HepG2 (cell line): ENCODE data around the gene FOXA3. TPM values are rescaled to one million over a fixed set of nuclear protein-coding genes. Genes with fewer than 3 reads are reported as not detected.

Experiments used
- ATAC-seq: fragments of 200-7000 bp; cut with Tn5 transposase; 3 replicates; pipeline ENCODE4 v1.9.1; 2020; ENCODE audit warnings: mild to moderate bottlenecking, moderate library complexity
- BruUV-seq: library from RNA; stranded (reverse); fragments of 400-500 nt; replicated peaks from 2 replicates; lab custom pipeline; 2021; lab: Mats Ljungman, UMichigan
- CTCF ChIA-PET: fragments of 300-600 bp; formaldehyde crosslinking; extraction: SDS; loops from one replicate; lab custom pipeline; 2021; ENCODE audit warnings: low total read pairs, inconsistent platforms, low intra/inter-chr PET ratio; lab: Yijun Ruan, JAX
- POLR2A ChIA-PET: fragments of 350-600 bp; sonication (Branson Sonifier 250); formaldehyde crosslinking; loops from one replicate; lab custom pipeline; 2020; ENCODE audit warnings: antibody characterized with exemption, inconsistent platforms; lab: Yijun Ruan, JAX
- DNase-seq: peaks from one replicate; pipeline ENCODE4 v3.0.0-alpha.2; 2015; ENCODE audit warnings: low spot score
- FAIRE-seq: peaks from 3 replicates; lab custom pipeline; 2011; peaks lifted over from hg19 to GRCh38; lab: Jason Lieb, UNC
- H2AFZ ChIP-seq: one replicate; pipeline ENCODE4 v1.6.1; 2011; ENCODE audit warnings: low read length, inconsistent platforms
- H3K27ac ChIP-seq: fragments of 300-600 bp; 3 replicates; pipeline ENCODE4 v1.8.0; 2011; ENCODE audit warnings: mixed run types, mild to moderate bottlenecking, mixed read lengths, low read length, inconsistent platforms; ENCODE audit not compliant: insufficient read depth; ENCODE audit errors: extremely low read length
- H3K27me3 ChIP-seq, 2 experiments: fragments of 200-600 bp in 1 of 2; 2 replicates in 1 of 2; 3 replicates in 1 of 2; pipeline versions ENCODE4 v1.6.0 to v1.8.0; 2011; ENCODE audit warnings: low read length in 2 of 2, mild to moderate bottlenecking in 2 of 2, moderate library complexity in 2 of 2, inconsistent platforms in 1 of 2; ENCODE audit not compliant: insufficient read depth in 2 of 2, control insufficient read depth in 1 of 2
- H3K36me3 ChIP-seq, 2 experiments: fragments of 200-600 bp in 1 of 2; replicated peaks in 1 of 2; 2 replicates in 1 of 2; 3 replicates in 1 of 2; pipeline versions ENCODE4 v1.5.1 to v1.8.0; 2011; ENCODE audit warnings: low read length in 2 of 2, inconsistent platforms in 1 of 2; ENCODE audit not compliant: insufficient read depth in 2 of 2, control insufficient read depth in 1 of 2
- H3K4me1 ChIP-seq: 2 replicates; pipeline ENCODE4 v1.5.1; 2012; ENCODE audit warnings: low read length, inconsistent platforms; ENCODE audit not compliant: insufficient read depth
- H3K4me2 ChIP-seq: 2 replicates; pipeline ENCODE4 v1.6.0; 2011; ENCODE audit warnings: low read depth, low read length, inconsistent platforms
- H3K4me3 ChIP-seq, 3 experiments: fragments of 200-600 bp in 1 of 3; sonication (generic), shearing (Covaris generic) in 1 of 3; replicated peaks in 1 of 3; 2 replicates each; pipeline ENCODE4 v1.5.1; 2011 to 2016; ENCODE audit warnings: low read length in 3 of 3, inconsistent platforms in 2 of 3, low read depth in 2 of 3, mild to moderate bottlenecking in 2 of 3, control low read depth in 1 of 3, mixed read lengths in 1 of 3; ENCODE audit not compliant: insufficient read depth in 1 of 3
- H3K79me2 ChIP-seq: one replicate; pipeline ENCODE4 v1.6.1; 2011; ENCODE audit warnings: low read length, inconsistent platforms; ENCODE audit not compliant: insufficient read depth
- H3K9ac ChIP-seq: 2 replicates; pipeline ENCODE4 v1.6.0; 2011; ENCODE audit warnings: mild to moderate bottlenecking, low read depth, low read length, inconsistent platforms; ENCODE audit not compliant: insufficient read depth
- H3K9me3 ChIP-seq: 2 replicates; pipeline ENCODE4 v1.5.1; 2012; ENCODE audit warnings: mild to moderate bottlenecking, low read length
- H4K20me1 ChIP-seq: 2 replicates; pipeline ENCODE4 v1.6.0; 2011; ENCODE audit warnings: inconsistent platforms, mild to moderate bottlenecking, low read length, moderate library complexity; ENCODE audit not compliant: insufficient read depth
- HES4 ChIP-seq: sonication (generic); formaldehyde crosslinking; IDR thresholded peaks from 2 replicates; pipeline ENCODE4 v1.9.0; 2021; ENCODE audit warnings: mild to moderate bottlenecking, missing genetic modification reagents, borderline replicate concordance
- HNRNPL ChIP-seq: fragments of 200-400 bp; formaldehyde crosslinking; IDR thresholded peaks from 2 replicates; pipeline ENCODE4 v1.6.1; 2017; ENCODE audit warnings: mild to moderate bottlenecking, low read depth, low read length
- KDM3A ChIP-seq: IDR thresholded peaks from 2 replicates; pipeline ENCODE4 v1.6.1; 2018; ENCODE audit warnings: low read depth, missing compliant biosample characterization
- NFE2 ChIP-seq: sonication (generic); formaldehyde crosslinking; IDR thresholded peaks from 2 replicates; pipeline ENCODE4 v1.4.0; 2020; ENCODE audit warnings: missing genetic modification reagents
- ZFP37 ChIP-seq: sonication (generic); formaldehyde crosslinking; IDR thresholded peaks from 2 replicates; pipeline ENCODE4 v1.4.0; 2020; ENCODE audit warnings: missing genetic modification reagents, borderline replicate concordance
- ZNF709 ChIP-seq: sonication (generic); formaldehyde crosslinking; IDR thresholded peaks from 2 replicates; pipeline ENCODE4 v1.5.0; 2020; ENCODE audit warnings: mild to moderate bottlenecking, missing genetic modification reagents
- WGBS: methylation state at CpG from one replicate; pipeline ENCODE4 v1.1.6; 2017; ENCODE audit warnings: low lambda C conversion rate; 5-methylcytosine and 5-hydroxymethylcytosine counted together
- in situ Hi-C: cut with HindIII; loops from 2 replicates; pipeline ENCODE4 v1.10.0; 2017; ENCODE audit warnings: low pct_unique_long_range_greater_than_20kb; ENCODE audit not compliant: extremely low pct_ligation_motif_present
- intact Hi-C: fragments of 100-400 bp; cut with micrococcal nuclease; formaldehyde crosslinking; loops from one replicate; pipeline ENCODE4 v1.10.0; 2022; ENCODE audit not compliant: unreplicated experiment
- polyA plus RNA-seq, 8 experiments: library from polyadenylated mRNA; depleted of rRNA in 3 of 8; stranded (reverse) in 7 of 8; unstranded in 1 of 8; fragments of >200 nt; fragmentation: Illumina TruSeq in 4 of 8; extraction: Trizol in 4 of 8; gene quantifications; 2 replicates each; pipeline versions ENCODE4 v1.2.1 to v1.2.3, GENCODE V29; 2011 to 2016; ENCODE audit warnings: low read depth in 4 of 8, missing spikeins in 1 of 8, mixed read lengths in 1 of 8; ENCODE audit not compliant: insufficient read depth in 1 of 8
- total RNA-seq, 5 experiments: library from RNA; depleted of rRNA; stranded (reverse); fragments of >200 nt; fragmentation: Illumina TruSeq; extraction: Trizol; gene quantifications; 2 replicates each; pipeline ENCODE4 v1.2.3, GENCODE V29; 2016; ENCODE audit warnings: low read depth in 1 of 5
- TF ChIP-seq, protein P1 (sequence below): sonication (generic); formaldehyde crosslinking; IDR thresholded peaks from 2 replicates; pipeline ENCODE4 v1.4.0; 2020; ENCODE audit warnings: missing genetic modification reagents, mild to moderate bottlenecking, borderline replicate concordance
- TF ChIP-seq, protein P2 (sequence below): sonication (generic); formaldehyde crosslinking; IDR thresholded peaks from 2 replicates; pipeline ENCODE4 v1.4.0; 2020; ENCODE audit warnings: missing genetic modification reagents; ENCODE audit errors: not compliant biosample characterization
- TF ChIP-seq, protein P3 (sequence below): sonication (generic); formaldehyde crosslinking; conservative IDR thresholded peaks from 2 replicates; pipeline ENCODE4 v1.4.0; 2020; ENCODE audit warnings: missing genetic modification reagents
- TF ChIP-seq, protein P4 (sequence below): sonication (generic); formaldehyde crosslinking; IDR thresholded peaks from 2 replicates; pipeline ENCODE4 v1.8.1; 2023; ENCODE audit warnings: missing genetic modification reagents, inconsistent platforms, borderline replicate concordance
- TF ChIP-seq, protein P5 (sequence below): sonication (generic); formaldehyde crosslinking; IDR thresholded peaks from 2 replicates; pipeline ENCODE4 v1.9.0; 2021; ENCODE audit warnings: mild to moderate bottlenecking, missing genetic modification reagents

FOXA3 gene
- total and polyA plus RNA-seq, 2 of the 13 experiments (the other 11 are each of a cell fraction or from before 2014, with no cell fraction given) = 29.8 to 47.6 TPM

DNA sequence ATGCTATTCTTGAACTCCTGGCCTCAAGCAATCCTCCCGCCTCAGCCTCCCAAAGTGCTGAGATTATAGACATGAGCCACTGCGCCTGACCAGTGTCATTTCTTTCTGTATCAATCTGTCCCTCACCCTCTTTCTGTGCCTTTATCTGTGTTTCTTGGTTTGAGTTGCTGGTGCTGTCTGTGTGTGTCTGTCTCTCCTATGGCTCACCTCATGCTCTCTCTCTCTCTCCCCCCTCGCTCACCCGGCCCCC, 12.0 kb downstream of the FOXA3 start:
- Histone ChIP-seq H3K79me2 (peaks cover 7% of the 10 kb centered on the region), H3K9ac (peak overlapping the region; percentile 78), H2AFZ (no peak overlapping the region), H3K27me3 (no peaks in the 10 kb centered on the region), H3K9me3 (no peaks in the 10 kb centered on the region), H3K4me3 (peak overlapping the region; percentile 43 to 69 (median 51)), H3K4me2 (peak overlapping the region; percentile 90), H3K27ac (peak overlapping the region; percentile 94), H3K36me3 (peaks cover 0 to 5% of the 10 kb centered on the region in 2 experiments; a peak in 2 of 5 replicates), H3K4me1 (peaks cover 94% of the 10 kb centered on the region), H4K20me1 (no peaks in the 10 kb centered on the region)
- ATAC-seq (peak; percentile 5), FAIRE-seq (no peak), DNase-seq (no peak)
- in situ Hi-C loops (no loop called here), intact Hi-C loops (no loop called here)
- 35% methylated on average over 4 of the region's 4 CpGs for WGBS
- ChIA-PET POLR2A (interaction anchor here (0.7 to 2.8 kb wide), 4 partner anchors 9 to 107 kb away, joined by 3 to 35 read pairs (median 6); partner anchors contain the start of genes FOXA3, SIX5 and SYMPK), CTCF (no interaction called here)
- TSS peak; percentile 51 for BruUV-seq
- TF ChIP-seq NFE2 (CRISPR knock-in tag) (no peak), HES4 (CRISPR knock-in tag) (peak; percentile 42; the same call in 1 of the 2 replicates), ZFP37 (CRISPR knock-in tag) (0 out of 2 replicates have a peak, but pooled peaks have one; percentile 62), ZNF709 (no peak), KDM3A (CRISPR knock-in tag) (no peak), HNRNPL (no peak)
- TF ChIP-seq, protein P1, sequence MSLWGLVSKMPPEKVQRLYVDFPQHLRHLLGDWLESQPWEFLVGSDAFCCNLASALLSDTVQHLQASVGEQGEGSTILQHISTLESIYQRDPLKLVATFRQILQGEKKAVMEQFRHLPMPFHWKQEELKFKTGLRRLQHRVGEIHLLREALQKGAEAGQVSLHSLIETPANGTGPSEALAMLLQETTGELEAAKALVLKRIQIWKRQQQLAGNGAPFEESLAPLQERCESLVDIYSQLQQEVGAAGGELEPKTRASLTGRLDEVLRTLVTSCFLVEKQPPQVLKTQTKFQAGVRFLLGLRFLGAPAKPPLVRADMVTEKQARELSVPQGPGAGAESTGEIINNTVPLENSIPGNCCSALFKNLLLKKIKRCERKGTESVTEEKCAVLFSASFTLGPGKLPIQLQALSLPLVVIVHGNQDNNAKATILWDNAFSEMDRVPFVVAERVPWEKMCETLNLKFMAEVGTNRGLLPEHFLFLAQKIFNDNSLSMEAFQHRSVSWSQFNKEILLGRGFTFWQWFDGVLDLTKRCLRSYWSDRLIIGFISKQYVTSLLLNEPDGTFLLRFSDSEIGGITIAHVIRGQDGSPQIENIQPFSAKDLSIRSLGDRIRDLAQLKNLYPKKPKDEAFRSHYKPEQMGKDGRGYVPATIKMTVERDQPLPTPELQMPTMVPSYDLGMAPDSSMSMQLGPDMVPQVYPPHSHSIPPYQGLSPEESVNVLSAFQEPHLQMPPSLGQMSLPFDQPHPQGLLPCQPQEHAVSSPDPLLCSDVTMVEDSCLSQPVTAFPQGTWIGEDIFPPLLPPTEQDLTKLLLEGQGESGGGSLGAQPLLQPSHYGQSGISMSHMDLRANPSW (CRISPR knock-in tag) = no peak
- TF ChIP-seq, protein P2, sequence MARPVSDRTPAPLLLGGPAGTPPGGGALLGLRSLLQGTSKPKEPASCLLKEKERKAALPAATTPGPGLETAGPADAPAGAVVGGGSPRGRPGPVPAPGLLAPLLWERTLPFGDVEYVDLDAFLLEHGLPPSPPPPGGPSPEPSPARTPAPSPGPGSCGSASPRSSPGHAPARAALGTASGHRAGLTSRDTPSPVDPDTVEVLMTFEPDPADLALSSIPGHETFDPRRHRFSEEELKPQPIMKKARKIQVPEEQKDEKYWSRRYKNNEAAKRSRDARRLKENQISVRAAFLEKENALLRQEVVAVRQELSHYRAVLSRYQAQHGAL (CRISPR knock-in tag) = no peak
- TF ChIP-seq, protein P3, sequence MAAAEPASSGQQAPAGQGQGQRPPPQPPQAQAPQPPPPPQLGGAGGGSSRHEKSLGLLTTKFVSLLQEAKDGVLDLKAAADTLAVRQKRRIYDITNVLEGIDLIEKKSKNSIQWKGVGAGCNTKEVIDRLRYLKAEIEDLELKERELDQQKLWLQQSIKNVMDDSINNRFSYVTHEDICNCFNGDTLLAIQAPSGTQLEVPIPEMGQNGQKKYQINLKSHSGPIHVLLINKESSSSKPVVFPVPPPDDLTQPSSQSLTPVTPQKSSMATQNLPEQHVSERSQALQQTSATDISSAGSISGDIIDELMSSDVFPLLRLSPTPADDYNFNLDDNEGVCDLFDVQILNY (CRISPR knock-in tag) = no peak
- TF ChIP-seq, protein P4, sequence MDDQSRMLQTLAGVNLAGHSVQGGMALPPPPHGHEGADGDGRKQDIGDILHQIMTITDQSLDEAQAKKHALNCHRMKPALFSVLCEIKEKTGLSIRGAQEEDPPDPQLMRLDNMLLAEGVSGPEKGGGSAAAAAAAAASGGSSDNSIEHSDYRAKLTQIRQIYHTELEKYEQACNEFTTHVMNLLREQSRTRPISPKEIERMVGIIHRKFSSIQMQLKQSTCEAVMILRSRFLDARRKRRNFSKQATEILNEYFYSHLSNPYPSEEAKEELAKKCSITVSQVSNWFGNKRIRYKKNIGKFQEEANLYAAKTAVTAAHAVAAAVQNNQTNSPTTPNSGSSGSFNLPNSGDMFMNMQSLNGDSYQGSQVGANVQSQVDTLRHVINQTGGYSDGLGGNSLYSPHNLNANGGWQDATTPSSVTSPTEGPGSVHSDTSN (CRISPR knock-in tag) = no peak
- TF ChIP-seq, protein P5, sequence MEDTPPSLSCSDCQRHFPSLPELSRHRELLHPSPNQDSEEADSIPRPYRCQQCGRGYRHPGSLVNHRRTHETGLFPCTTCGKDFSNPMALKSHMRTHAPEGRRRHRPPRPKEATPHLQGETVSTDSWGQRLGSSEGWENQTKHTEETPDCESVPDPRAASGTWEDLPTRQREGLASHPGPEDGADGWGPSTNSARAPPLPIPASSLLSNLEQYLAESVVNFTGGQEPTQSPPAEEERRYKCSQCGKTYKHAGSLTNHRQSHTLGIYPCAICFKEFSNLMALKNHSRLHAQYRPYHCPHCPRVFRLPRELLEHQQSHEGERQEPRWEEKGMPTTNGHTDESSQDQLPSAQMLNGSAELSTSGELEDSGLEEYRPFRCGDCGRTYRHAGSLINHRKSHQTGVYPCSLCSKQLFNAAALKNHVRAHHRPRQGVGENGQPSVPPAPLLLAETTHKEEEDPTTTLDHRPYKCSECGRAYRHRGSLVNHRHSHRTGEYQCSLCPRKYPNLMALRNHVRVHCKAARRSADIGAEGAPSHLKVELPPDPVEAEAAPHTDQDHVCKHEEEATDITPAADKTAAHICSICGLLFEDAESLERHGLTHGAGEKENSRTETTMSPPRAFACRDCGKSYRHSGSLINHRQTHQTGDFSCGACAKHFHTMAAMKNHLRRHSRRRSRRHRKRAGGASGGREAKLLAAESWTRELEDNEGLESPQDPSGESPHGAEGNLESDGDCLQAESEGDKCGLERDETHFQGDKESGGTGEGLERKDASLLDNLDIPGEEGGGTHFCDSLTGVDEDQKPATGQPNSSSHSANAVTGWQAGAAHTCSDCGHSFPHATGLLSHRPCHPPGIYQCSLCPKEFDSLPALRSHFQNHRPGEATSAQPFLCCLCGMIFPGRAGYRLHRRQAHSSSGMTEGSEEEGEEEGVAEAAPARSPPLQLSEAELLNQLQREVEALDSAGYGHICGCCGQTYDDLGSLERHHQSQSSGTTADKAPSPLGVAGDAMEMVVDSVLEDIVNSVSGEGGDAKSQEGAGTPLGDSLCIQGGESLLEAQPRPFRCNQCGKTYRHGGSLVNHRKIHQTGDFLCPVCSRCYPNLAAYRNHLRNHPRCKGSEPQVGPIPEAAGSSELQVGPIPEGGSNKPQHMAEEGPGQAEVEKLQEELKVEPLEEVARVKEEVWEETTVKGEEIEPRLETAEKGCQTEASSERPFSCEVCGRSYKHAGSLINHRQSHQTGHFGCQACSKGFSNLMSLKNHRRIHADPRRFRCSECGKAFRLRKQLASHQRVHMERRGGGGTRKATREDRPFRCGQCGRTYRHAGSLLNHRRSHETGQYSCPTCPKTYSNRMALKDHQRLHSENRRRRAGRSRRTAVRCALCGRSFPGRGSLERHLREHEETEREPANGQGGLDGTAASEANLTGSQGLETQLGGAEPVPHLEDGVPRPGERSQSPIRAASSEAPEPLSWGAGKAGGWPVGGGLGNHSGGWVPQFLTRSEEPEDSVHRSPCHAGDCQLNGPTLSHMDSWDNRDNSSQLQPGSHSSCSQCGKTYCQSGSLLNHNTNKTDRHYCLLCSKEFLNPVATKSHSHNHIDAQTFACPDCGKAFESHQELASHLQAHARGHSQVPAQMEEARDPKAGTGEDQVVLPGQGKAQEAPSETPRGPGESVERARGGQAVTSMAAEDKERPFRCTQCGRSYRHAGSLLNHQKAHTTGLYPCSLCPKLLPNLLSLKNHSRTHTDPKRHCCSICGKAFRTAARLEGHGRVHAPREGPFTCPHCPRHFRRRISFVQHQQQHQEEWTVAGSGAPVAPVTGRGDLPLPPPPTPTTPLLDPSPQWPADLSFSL = peak; percentile 57; the same call in 1 of the 2 replicates
